Right lobe of liver (tissue), 6 donors: Measurements from ENCODE around the gene PIAS1. TPM values are rescaled to one million over a fixed set of nuclear protein-coding genes. Genes with fewer than 3 reads are reported as not detected.
"Not testable (repeated sequence)": the region's sequence is repeated elsewhere in the genome, so short reads cannot be mapped to it uniquely, and the experiment has no call there.

Experiments used
- ATAC-seq, 4 donors: fragments of 200-7000 bp; cut with Tn5 transposase; one replicate each; pipeline ENCODE4 v1.9.1; 2020; ENCODE audit warnings: mild to moderate bottlenecking in 4 of 4, moderate library complexity in 4 of 4
- DNase-seq, 3 donors: peaks; one replicate each; pipeline ENCODE4 v3.0.0-alpha.2; 2020
- H3K27ac ChIP-seq, 3 donors: fragments of 200-600 bp; one replicate each; pipeline ENCODE4 v1.8.0; 2022
- H3K27me3 ChIP-seq, 2 donors: fragments of 200-600 bp; one replicate each; pipeline ENCODE4 v1.8.0; 2022
- H3K36me3 ChIP-seq, 4 donors: fragments of 200-600 bp; sonication (generic) in 1 of 4; one replicate each; pipeline versions ENCODE4 v1.5.1 to v1.8.0; 2017 to 2022; ENCODE audit warnings: control low read depth in 1 of 4
- H3K4me1 ChIP-seq, 4 donors: fragments of 200-600 bp; sonication (generic) in 1 of 4; one replicate each; pipeline versions ENCODE4 v1.5.1 to v1.8.0; 2017 to 2022; ENCODE audit warnings: control low read depth in 1 of 4
- H3K4me3 ChIP-seq, 3 donors: fragments of 200-600 bp; one replicate each; pipeline ENCODE4 v1.8.0; 2022
- H3K9me3 ChIP-seq, 4 donors: fragments of 200-600 bp; sonication (generic) in 1 of 4; one replicate each; pipeline versions ENCODE4 v1.5.1 to v1.8.0; 2017 to 2022; ENCODE audit warnings: control low read depth in 1 of 4
- CTCF ChIP-seq, 4 donors: fragments of 200-600 bp in 3 of 4; fragments of 450-650 bp in 1 of 4; IDR thresholded peaks; one replicate each; pipeline versions ENCODE4 v1.5.1 to v1.8.0; 2016 to 2022; ENCODE audit warnings: antibody characterized with exemption in 4 of 4, mild to moderate bottlenecking in 2 of 4
- POLR2A ChIP-seq: fragments of 450-650 bp; IDR thresholded peaks from one replicate; pipeline ENCODE4 v1.6.1; 2017; ENCODE audit warnings: antibody characterized with exemption, mild to moderate bottlenecking
- WGBS: methylation state at CpG from one replicate; pipeline ENCODE4 v1.1.6; 2018; ENCODE audit warnings: low coverage, low lambda C conversion rate; ENCODE audit not compliant: insufficient coverage; ENCODE audit errors: missing lambda C conversion rate; 5-methylcytosine and 5-hydroxymethylcytosine counted together
- intact Hi-C, 2 donors: fragments of 100-400 bp; cut with DNase I; formaldehyde crosslinking; loops; one replicate each; pipeline versions ENCODE4 v1.11.2 to v1.14.1; 2022
- total RNA-seq, 6 experiments: library from RNA; depleted of rRNA in 2 of 6; stranded (reverse); fragments of >200 nt in 2 of 6; fragmentation: NEBNext Ultra II Directional in 3 of 6; extraction: Animal tissue kit (Norgen Biotek cat#: 25700) in 3 of 6; gene quantifications; one replicate each; pipeline versions ENCODE4 v1.1.0 to v1.2.4, GENCODE V29; 2016 to 2023
- donor health status: DM: no; HTN: yes; CAD: no.
- donor health status: DM: no; HTN: no; CAD: no.
- donor health status: DM: no; HTN: no; CAD: no.
- donor health status: DM: no; HTN: yes; CAD: no.
- donor health status: DM: no; HTN: yes; CAD: no.

The PIAS1 gene
- total RNA-seq, 6 experiments from 2014 or later = 8.1 to 17.3 (median 13.1) TPM

- Histone ChIP-seq H3K36me3 (no peaks in the 10 kb centered on the region), H3K4me1 (peaks cover 0 to 25% (median 9%) of the 10 kb centered on the region in 4 donors), H3K9me3 (no peaks in the 10 kb centered on the region), H3K4me3 (no peak overlapping the region), H3K27ac (no peak overlapping the region), H3K27me3 (no peaks in the 10 kb centered on the region)
- DNase-seq (no peak), ATAC-seq (no peak)
- no peak for TF ChIP-seq POLR2A
- TF ChIP-seq CTCF (IDR thresholded peaks at IDR 0.05) = no peak
- intact Hi-C loops = no loop called here
- WGBS = 75% methylated on average over 2 of the region's 9 CpGs
Measured at GRCh38 chr15:68231102-68231818, 177.1 kb downstream of the PIAS1 start.

GRCh38 chr15:68232449-68232848 is 178.3 kb downstream of the PIAS1 start:
- H3K36me3 ChIP-seq = no peaks in the 10 kb centered on the region
- H3K27ac ChIP-seq = peak overlapping the region in 2 of 3 donors; percentile 9 to 37
- H3K4me3 ChIP-seq = no peak overlapping the region
- peak; percentile 12 to 33 (median 30) for ATAC-seq
- H3K27me3 ChIP-seq = no peaks in the 10 kb centered on the region
- no peak for DNase-seq
- H3K9me3 ChIP-seq = no peaks in the 10 kb centered on the region
- 49% methylated on average over 6 of the region's 6 CpGs for WGBS
- TF ChIP-seq POLR2A = no peak
- no peak for TF ChIP-seq CTCF (IDR thresholded peaks at IDR 0.05)
- intact Hi-C loops = no loop called here
- H3K4me1 ChIP-seq = peaks cover 0 to 25% (median 9%) of the 10 kb centered on the region in 4 donors

- intact Hi-C loops = no loop called here
- WGBS = 85% methylated on average over 6 of the region's 6 CpGs
Measured at GRCh38 chr15:68232937-68233336, 178.8 kb downstream of the PIAS1 start.

GRCh38 chr15:68234060-68234459 is 179.9 kb downstream of the PIAS1 start:
- no peaks in the 10 kb centered on the region for H3K9me3 ChIP-seq
- no peak for TF ChIP-seq CTCF (IDR thresholded peaks at IDR 0.05)
- no peak for TF ChIP-seq POLR2A
- 43% methylated on average over 3 of the region's 6 CpGs for whole genome bisulfite sequencing
- H3K27me3 ChIP-seq = no peaks in the 10 kb centered on the region
- no peaks in the 10 kb centered on the region for H3K36me3 ChIP-seq
- ATAC-seq (no peak), DNase-seq (no peak)
- H3K4me3 ChIP-seq = no peak overlapping the region
- H3K27ac ChIP-seq = no peak overlapping the region
- intact Hi-C loops = no loop called here
- H3K4me1 ChIP-seq = peaks cover 0 to 17% (median 4%) of the 10 kb centered on the region in 4 donors

More at GRCh38 chr15:68232937-68233336, 178.8 kb downstream of the PIAS1 start:
- no peak for DNase-seq
- H3K27ac ChIP-seq = peak overlapping the region in 2 of 3 donors; percentile 9 to 37
- ATAC-seq = peak in 1 of 4 donors; percentile 8
- TF ChIP-seq POLR2A (no peak), CTCF (IDR thresholded peaks at IDR 0.05) (no peak)
- H3K9me3 ChIP-seq = no peaks in the 10 kb centered on the region
- no peaks in the 10 kb centered on the region for H3K36me3 ChIP-seq
- H3K4me3 ChIP-seq = no peak overlapping the region
- peaks cover 0 to 24% (median 8%) of the 10 kb centered on the region in 4 donors for H3K4me1 ChIP-seq
- H3K27me3 ChIP-seq = no peaks in the 10 kb centered on the region

GRCh38 chr15:68234520-68234919 is 180.4 kb downstream of the PIAS1 start:
- WGBS = 94% methylated on average over 8 of the region's 9 CpGs
- ATAC-seq, intact Hi-C loops, H3K4me3 ChIP-seq, H3K36me3 ChIP-seq, H3K9me3 ChIP-seq, DNase-seq, H3K27me3 ChIP-seq, H3K27ac ChIP-seq: not testable (repeated sequence)
- peaks cover 0 to 17% (median 4%) of the 10 kb centered on the region in 4 donors for H3K4me1 ChIP-seq
